GM19238 (cell line): ENCODE measurements around the gene OPTN.

Experiments
- DNase-seq: peaks from one replicate; pipeline ENCODE4 v3.0.0; 2011; ENCODE audit warnings: low spot score; ENCODE audit not compliant: insufficient read length

Gene OPTN

DNA sequence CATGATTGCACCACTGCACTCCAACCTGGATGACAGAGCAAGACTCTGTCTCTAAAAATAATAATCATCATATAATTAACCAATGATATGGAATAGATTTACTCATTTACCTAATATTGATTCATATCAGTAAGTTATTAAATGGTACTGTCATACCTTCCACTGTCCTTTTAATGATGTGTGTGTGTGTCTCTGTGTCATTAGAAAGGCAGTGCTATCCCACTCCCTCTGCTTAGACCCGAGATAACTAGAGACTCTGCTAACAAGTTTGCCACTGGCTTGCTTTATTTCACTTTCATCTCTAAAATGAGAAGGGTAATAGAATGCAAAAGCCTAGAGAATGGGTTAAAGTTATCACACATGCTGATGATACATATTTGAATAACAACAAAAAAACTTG lies 82.5 kb downstream of the OPTN start:
- no peak for DNase-seq

DNA sequence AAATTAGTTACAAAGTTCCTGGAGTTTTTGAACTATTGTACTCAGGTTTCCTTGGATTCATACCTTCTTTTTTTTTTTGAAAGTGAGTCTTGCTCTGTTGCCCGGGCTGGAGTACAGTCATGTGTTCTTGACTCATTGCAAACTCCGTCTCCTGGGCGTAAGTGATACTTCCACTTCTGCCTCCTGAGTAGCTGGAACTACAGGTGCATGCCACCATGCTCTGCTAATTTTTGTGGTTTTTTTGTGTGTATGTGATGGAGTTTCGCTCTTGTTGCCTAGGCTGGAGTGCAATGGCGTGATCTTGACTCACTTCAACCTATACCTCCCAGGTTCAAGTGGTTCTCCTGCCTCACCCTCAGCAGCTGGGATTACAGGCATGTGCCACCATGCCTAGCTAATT lies 83.7 kb downstream of the OPTN start:
- no peak for DNase-seq

- DNase-seq: no peak
These were observed 84.3 kb downstream of the OPTN start for GRCh38 chr10:13184276-13184675.

DNA sequence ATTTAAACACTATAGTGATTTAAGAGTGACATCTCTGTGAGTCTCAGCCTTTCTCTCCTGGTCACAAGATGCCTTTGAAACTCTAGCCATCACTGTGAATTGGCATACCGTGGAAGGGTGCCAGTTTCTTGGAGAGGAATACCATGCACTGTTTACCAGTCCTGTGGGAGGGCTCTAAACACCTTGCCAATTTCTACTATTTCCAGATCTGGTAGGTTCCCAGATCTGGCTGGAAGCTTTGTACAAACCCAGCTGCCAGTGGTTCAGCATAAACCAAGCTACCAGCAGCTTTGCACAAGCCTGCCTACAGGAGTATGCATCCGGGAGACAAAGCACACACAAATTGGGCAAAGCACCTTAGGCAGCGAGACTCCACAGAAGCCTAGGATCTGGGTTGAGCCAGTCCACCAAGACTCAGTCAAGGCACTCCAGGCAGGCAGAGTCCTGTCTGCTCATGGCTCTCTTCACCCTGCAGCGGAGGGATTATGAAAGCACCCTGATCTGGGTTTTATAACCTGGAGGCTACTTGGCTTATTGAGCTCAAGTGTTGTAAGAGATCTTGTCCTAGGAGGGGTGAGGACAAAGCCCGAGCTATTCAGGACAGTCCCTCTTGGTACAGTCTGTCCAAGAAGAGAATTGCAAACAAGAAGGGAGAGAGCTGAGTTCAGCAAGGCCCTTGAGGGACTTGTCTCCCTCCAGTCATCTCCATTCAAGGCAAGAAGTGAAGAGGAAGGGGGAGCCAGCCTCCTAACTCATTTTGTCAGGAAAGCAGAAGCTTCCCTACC lies 85.0 kb downstream of the OPTN start:
- DNase-seq: no peak

DNA sequence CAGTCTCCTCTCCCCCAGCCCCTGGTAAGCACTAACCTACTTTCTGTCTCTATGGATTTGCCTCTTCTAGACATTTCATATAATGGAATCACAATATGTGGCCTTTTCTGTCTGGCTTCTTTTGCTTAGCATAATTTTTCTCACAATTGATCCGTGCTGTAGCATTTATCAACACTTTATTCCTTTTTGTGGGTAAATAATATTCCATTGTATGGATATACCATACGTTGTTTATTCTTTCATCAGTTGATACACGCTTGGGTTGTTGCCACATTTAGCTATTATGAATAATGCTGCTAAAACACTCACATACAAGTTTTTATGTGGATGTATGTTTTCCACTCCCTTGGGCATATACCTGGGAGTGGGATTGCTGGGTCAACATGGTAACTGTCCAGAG lies 87.2 kb downstream of the OPTN start:
- no peak for DNase-seq
